Testis (tissue), 2 donors: ENCODE measurements around the gene OR4D1.
"Not testable (repeated sequence)": the region's sequence is repeated elsewhere in the genome, so short reads cannot be mapped to it uniquely, and the experiment has no call there.

Source experiments
- POLR2A ChIP-seq: fragments of 450-650 bp; IDR thresholded peaks from one replicate; pipeline ENCODE4 v1.6.1; 2017; ENCODE audit warnings: antibody characterized with exemption, mild to moderate bottlenecking, moderate library complexity
- TF ChIP-seq, protein P1 (sequence below), 3 experiments: fragments of 450-650 bp in 2 of 3; fragments of 200-600 bp in 1 of 3; sonication (generic) in 1 of 3; IDR thresholded peaks; one replicate each; pipeline ENCODE4 v1.5.1; 2016 to 2019; ENCODE audit warnings: antibody characterized with exemption in 3 of 3, mild to moderate bottlenecking in 2 of 3, moderate library complexity in 1 of 3

DNA sequence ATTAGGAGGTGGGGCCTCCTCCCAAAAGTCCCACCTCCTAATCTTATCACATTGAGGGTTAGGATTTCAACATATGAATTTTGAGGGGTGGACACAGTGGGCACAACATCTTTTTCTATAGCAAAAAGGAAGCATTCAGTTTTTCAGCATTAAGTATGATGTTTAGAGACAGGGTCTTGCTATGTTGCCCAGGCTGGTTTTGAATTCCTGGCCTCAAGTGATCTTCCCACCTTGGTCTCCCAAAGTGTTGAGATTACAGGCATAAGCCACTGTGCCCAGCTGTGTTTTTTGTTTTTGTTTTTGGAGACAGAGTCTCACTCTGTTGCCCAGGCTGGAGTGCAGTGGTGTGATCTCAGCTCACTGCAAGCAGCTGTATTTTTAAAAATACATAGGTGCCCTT lies 46.3 kb upstream of the OR4D1 start:
- TF ChIP-seq, protein P1, sequence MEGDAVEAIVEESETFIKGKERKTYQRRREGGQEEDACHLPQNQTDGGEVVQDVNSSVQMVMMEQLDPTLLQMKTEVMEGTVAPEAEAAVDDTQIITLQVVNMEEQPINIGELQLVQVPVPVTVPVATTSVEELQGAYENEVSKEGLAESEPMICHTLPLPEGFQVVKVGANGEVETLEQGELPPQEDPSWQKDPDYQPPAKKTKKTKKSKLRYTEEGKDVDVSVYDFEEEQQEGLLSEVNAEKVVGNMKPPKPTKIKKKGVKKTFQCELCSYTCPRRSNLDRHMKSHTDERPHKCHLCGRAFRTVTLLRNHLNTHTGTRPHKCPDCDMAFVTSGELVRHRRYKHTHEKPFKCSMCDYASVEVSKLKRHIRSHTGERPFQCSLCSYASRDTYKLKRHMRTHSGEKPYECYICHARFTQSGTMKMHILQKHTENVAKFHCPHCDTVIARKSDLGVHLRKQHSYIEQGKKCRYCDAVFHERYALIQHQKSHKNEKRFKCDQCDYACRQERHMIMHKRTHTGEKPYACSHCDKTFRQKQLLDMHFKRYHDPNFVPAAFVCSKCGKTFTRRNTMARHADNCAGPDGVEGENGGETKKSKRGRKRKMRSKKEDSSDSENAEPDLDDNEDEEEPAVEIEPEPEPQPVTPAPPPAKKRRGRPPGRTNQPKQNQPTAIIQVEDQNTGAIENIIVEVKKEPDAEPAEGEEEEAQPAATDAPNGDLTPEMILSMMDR (IDR thresholded peaks at IDR 0.05) = not testable (repeated sequence)
- TF ChIP-seq POLR2A = not testable (repeated sequence)
